Cardiac muscle cell (in vitro differentiated cells and primary cell): ENCODE data around the gene P2RX7. TPM values are rescaled to one million over a fixed set of nuclear protein-coding genes. Genes with fewer than 3 reads are reported as not detected.
A peak's percentile ranks its signal among the peaks of the same experiment; 100 is the strongest.

ENCODE experiments used
- DNase-seq, 2 donors: peaks; one replicate each; pipeline versions ENCODE4 v3.0.0 to v3.0.0-alpha.2; 2010 to 2017; ENCODE audit warnings: low read depth in 1 of 2, low spot score in 1 of 2
- H3K27ac ChIP-seq: fragments of 200-600 bp; sonication (generic); 2 replicates; pipeline ENCODE4 v1.5.1; 2016
- H3K27me3 ChIP-seq: fragments of 200-600 bp; sonication (generic); 2 replicates; pipeline ENCODE4 v1.6.0; 2016; ENCODE audit warnings: control low read depth
- H3K36me3 ChIP-seq: fragments of 200-600 bp; sonication (generic); 2 replicates; pipeline ENCODE4 v1.5.1; 2016; ENCODE audit warnings: control low read depth
- H3K4me1 ChIP-seq: fragments of 200-600 bp; sonication (generic); 2 replicates; pipeline ENCODE4 v1.8.1; 2017; ENCODE audit warnings: low read depth, mild to moderate bottlenecking, mixed run types
- H3K4me3 ChIP-seq: fragments of 200-600 bp; sonication (generic); 2 replicates; pipeline ENCODE4 v1.5.1; 2016; ENCODE audit warnings: mild to moderate bottlenecking
- H3K9me3 ChIP-seq: fragments of 200-600 bp; sonication (generic); 2 replicates; pipeline ENCODE4 v1.5.1; 2017; ENCODE audit warnings: low read depth, mild to moderate bottlenecking, control low read depth
- CTCF ChIP-seq: IDR thresholded peaks from 2 replicates; pipeline ENCODE4 v1.5.1; 2012; ENCODE audit warnings: low read depth, mild to moderate bottlenecking, low read length
- polyA plus RNA-seq: library from polyadenylated mRNA; unstranded; fragments of >200 nt; fragmentation: Nextera tagmentation; extraction: Ambion mirVana; gene quantifications from 2 replicates; pipeline ENCODE4 v1.2.1, GENCODE V29; 2016
- total RNA-seq: library from RNA; depleted of rRNA; stranded (reverse); fragments of >200 nt; gene quantifications from 2 replicates; pipeline ENCODE4 v1.2.3, GENCODE V29; 2016

The P2RX7 gene
- total and polyA plus RNA-seq, 2 experiments from 2014 or later, result 0.03 to 0.65 TPM

GRCh38 chr12:121087467-121088194 lies 45.0 kb upstream of the P2RX7 start:
- Histone ChIP-seq H3K36me3 (no peaks in the 10 kb centered on the region), H3K4me3 (no peak overlapping the region), H3K4me1 (peaks cover 5% of the 10 kb centered on the region), H3K9me3 (no peaks in the 10 kb centered on the region), H3K27ac (no peak overlapping the region), H3K27me3 (no peaks in the 10 kb centered on the region)
- TF ChIP-seq CTCF, result no peak
- no peak for DNase-seq

- Histone ChIP-seq H3K4me1 (peaks cover 5% of the 10 kb centered on the region), H3K27me3 (no peaks in the 10 kb centered on the region)
- no peak for DNase-seq
Observed at GRCh38 chr12:121088195-121088585, 44.5 kb upstream of the P2RX7 start.

GRCh38 chr12:121089031-121089812 lies 43.5 kb upstream of the P2RX7 start:
- no peak overlapping the region for H3K4me3 ChIP-seq
- H3K27me3 ChIP-seq, result no peaks in the 10 kb centered on the region
- peak; percentile 5 to 16 for DNase-seq
- H3K27ac ChIP-seq, result no peak overlapping the region
- no peaks in the 10 kb centered on the region for H3K9me3 ChIP-seq
- no peaks in the 10 kb centered on the region for H3K36me3 ChIP-seq
- peaks cover 5% of the 10 kb centered on the region for H3K4me1 ChIP-seq
- TF ChIP-seq CTCF, result peak; percentile 14

More at GRCh38 chr12:121088195-121088585, 44.5 kb upstream of the P2RX7 start:
- Histone ChIP-seq H3K36me3 (no peaks in the 10 kb centered on the region), H3K27ac (no peak overlapping the region), H3K4me3 (no peak overlapping the region), H3K9me3 (no peaks in the 10 kb centered on the region)
- no peak for TF ChIP-seq CTCF

- Histone ChIP-seq H3K9me3 (no peaks in the 10 kb centered on the region), H3K4me1 (peaks cover 5% of the 10 kb centered on the region), H3K27me3 (no peaks in the 10 kb centered on the region), H3K4me3 (no peak overlapping the region), H3K36me3 (no peaks in the 10 kb centered on the region), H3K27ac (no peak overlapping the region)
- DNase-seq, result peak in 1 of 2 donors; percentile 13
- TF ChIP-seq CTCF, result no peak
Observed at GRCh38 chr12:121089813-121090430, 42.8 kb upstream of the P2RX7 start.

- Histone ChIP-seq H3K4me1 (peaks cover 5% of the 10 kb centered on the region), H3K9me3 (no peaks in the 10 kb centered on the region)
- DNase-seq, result peak in 1 of 2 donors; percentile 30
Observed at GRCh38 chr12:121090586-121091514, 41.8 kb upstream of the P2RX7 start.

More at GRCh38 chr12:121090586-121091514, 41.8 kb upstream of the P2RX7 start:
- Histone ChIP-seq H3K4me3 (no peak overlapping the region), H3K27ac (no peak overlapping the region), H3K36me3 (no peaks in the 10 kb centered on the region), H3K27me3 (peaks cover 6% of the 10 kb centered on the region)
- TF ChIP-seq CTCF, result no peak
